SK-N-SH (cell line): Measurements from ENCODE around the gene TMPRSS5.

ENCODE experiments used
- CTCF ChIP-seq: fragments of 200-600 bp; sonication (generic); IDR thresholded peaks from 2 replicates; pipeline ENCODE4 v1.6.1; 2017; ENCODE audit warnings: antibody characterized with exemption, mild to moderate bottlenecking, moderate library complexity
- FOXM1 ChIP-seq: IDR thresholded peaks from 2 replicates; pipeline ENCODE4 v1.4.0; 2012; ENCODE audit warnings: low read depth, mild to moderate bottlenecking
- TAF1 ChIP-seq: IDR thresholded peaks from 2 replicates; pipeline ENCODE4 v1.6.1; 2012; ENCODE audit warnings: low read depth, mild to moderate bottlenecking, low read length, moderate library complexity, borderline replicate concordance
- YY1 ChIP-seq: IDR thresholded peaks from 2 replicates; pipeline ENCODE4 v1.4.0; 2012; ENCODE audit warnings: low read depth, mild to moderate bottlenecking
- TF ChIP-seq, protein P1 (sequence below): IDR thresholded peaks from 2 replicates; pipeline ENCODE4 v1.4.0; 2012; ENCODE audit warnings: low read depth, borderline replicate concordance

DNA sequence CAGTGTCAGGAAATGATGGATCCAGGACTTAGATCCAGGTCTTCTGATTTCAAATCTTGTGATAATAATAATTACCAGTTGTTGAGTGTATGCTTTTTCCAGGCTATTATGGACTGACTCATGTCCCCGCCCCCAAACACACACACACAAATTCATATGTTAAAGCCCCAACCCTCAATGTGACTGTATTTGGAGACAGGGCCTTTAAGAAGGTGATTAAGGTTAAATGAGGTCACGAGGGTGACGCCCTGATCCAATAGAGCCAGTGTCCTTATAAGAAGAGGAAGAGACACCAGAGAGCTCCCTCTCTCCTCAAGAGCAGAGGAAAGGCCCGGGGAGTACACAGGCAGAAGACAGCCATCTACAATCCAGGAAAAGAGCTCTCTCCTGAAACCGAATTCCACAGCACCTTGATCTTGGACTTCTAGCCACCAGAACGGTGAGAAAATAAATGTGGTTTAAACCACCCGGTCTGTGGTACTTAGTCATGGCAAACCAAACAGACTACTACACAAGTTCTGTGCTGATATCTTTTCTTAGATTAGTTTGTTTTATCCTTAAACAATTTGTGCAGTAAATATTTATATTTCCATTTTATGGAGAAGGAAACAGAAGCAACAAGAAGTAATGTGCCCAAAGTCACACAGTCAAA is 8.2 kb downstream of the TMPRSS5 start:
- TF ChIP-seq CTCF, result no peak
- TF ChIP-seq TAF1, result no peak
- no peak for TF ChIP-seq FOXM1
- TF ChIP-seq, protein P1, sequence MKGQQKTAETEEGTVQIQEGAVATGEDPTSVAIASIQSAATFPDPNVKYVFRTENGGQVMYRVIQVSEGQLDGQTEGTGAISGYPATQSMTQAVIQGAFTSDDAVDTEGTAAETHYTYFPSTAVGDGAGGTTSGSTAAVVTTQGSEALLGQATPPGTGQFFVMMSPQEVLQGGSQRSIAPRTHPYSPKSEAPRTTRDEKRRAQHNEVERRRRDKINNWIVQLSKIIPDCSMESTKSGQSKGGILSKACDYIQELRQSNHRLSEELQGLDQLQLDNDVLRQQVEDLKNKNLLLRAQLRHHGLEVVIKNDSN, result no peak
- no peak for TF ChIP-seq YY1
